GM23248 (cell line): Measurements from ENCODE around the gene PGBD5. TPM values are rescaled to one million over a fixed set of nuclear protein-coding genes. Genes with fewer than 3 reads are reported as not detected.

Experiments
- DNase-seq: peaks from one replicate; pipeline ENCODE4 v3.0.0-alpha.2; 2015
- H2AFZ ChIP-seq: fragments of 200-600 bp; sonication (generic); 2 replicates; pipeline ENCODE4 v1.6.1; 2016; ENCODE audit warnings: antibody characterized with exemption
- H3F3A ChIP-seq: fragments of 200-600 bp; sonication (generic); 2 replicates; pipeline ENCODE4 v1.6.1; 2016; ENCODE audit warnings: mild to moderate bottlenecking, antibody characterized with exemption, mixed run types; ENCODE audit not compliant: insufficient read depth
- H3K27ac ChIP-seq: fragments of 200-600 bp; sonication (generic); 2 replicates; pipeline ENCODE4 v1.5.1; 2016; ENCODE audit warnings: mild to moderate bottlenecking
- H3K27me3 ChIP-seq: fragments of 200-600 bp; sonication (generic); replicated peaks from 2 replicates; pipeline ENCODE4 v1.6.1; 2016; ENCODE audit warnings: mild to moderate bottlenecking; ENCODE audit not compliant: insufficient read depth
- H3K36me3 ChIP-seq: fragments of 200-600 bp; sonication (generic); 2 replicates; pipeline ENCODE4 v1.6.1; 2016; ENCODE audit warnings: low read depth, mild to moderate bottlenecking
- H3K4me1 ChIP-seq: fragments of 200-600 bp; sonication (generic); 2 replicates; pipeline ENCODE4 v1.6.1; 2016; ENCODE audit warnings: mild to moderate bottlenecking; ENCODE audit not compliant: insufficient read depth
- H3K4me2 ChIP-seq: fragments of 200-600 bp; sonication (generic); one replicate; pipeline ENCODE4 v1.6.1; 2016; ENCODE audit warnings: mild to moderate bottlenecking; ENCODE audit not compliant: unreplicated experiment
- H3K4me3 ChIP-seq: fragments of 200-600 bp; sonication (generic); 2 replicates; pipeline ENCODE4 v1.5.1; 2016; ENCODE audit warnings: mild to moderate bottlenecking
- H3K79me2 ChIP-seq: fragments of 200-600 bp; sonication (generic); 2 replicates; pipeline ENCODE4 v1.6.1; 2016; ENCODE audit warnings: mild to moderate bottlenecking; ENCODE audit not compliant: insufficient read depth
- H3K9ac ChIP-seq: fragments of 200-600 bp; sonication (generic); 2 replicates; pipeline ENCODE4 v1.6.1; 2016; ENCODE audit warnings: mild to moderate bottlenecking
- H3K9me2 ChIP-seq: fragments of 200-600 bp; sonication (generic); 2 replicates; pipeline ENCODE4 v1.6.1; 2016; ENCODE audit warnings: mixed run types, mild to moderate bottlenecking, moderate library complexity; ENCODE audit not compliant: insufficient read depth
- H3K9me3 ChIP-seq: fragments of 200-600 bp; sonication (generic); one replicate; pipeline ENCODE4 v1.6.1; 2017; ENCODE audit warnings: low read depth
- H4K20me1 ChIP-seq: fragments of 200-600 bp; sonication (generic); 2 replicates; pipeline ENCODE4 v1.6.0; 2016; ENCODE audit not compliant: insufficient read depth
- EZH2 ChIP-seq: fragments of 200-600 bp; sonication (generic); IDR thresholded peaks from 2 replicates; pipeline ENCODE4 v1.6.1; 2018; ENCODE audit warnings: antibody characterized with exemption, mild to moderate bottlenecking; ENCODE audit not compliant: insufficient read depth, poor library complexity, severe bottlenecking
- EZH2phosphoT487 ChIP-seq: fragments of 200-600 bp; sonication (generic); IDR thresholded peaks from 2 replicates; pipeline ENCODE4 v1.6.1; 2018; ENCODE audit warnings: antibody characterized with exemption, moderate library complexity, mild to moderate bottlenecking, low read depth; ENCODE audit not compliant: insufficient read depth
- WGBS, 2 experiments: methylation state at CpG; one replicate each; pipeline ENCODE4 v1.1.6; 2015 to 2017; ENCODE audit warnings: low lambda C conversion rate in 2 of 2, low coverage in 1 of 2; ENCODE audit errors: missing lambda C conversion rate in 2 of 2; 5-methylcytosine and 5-hydroxymethylcytosine counted together
- in situ Hi-C: fragments of 300-500 bp; cut with MboI; formaldehyde crosslinking; loops from 2 replicates; pipeline ENCODE4 v1.15.0; 2020
- polyA plus RNA-seq: library from polyadenylated mRNA; unstranded; fragments of >200 nt; fragmentation: Nextera tagmentation; extraction: Ambion mirVana; gene quantifications from 2 replicates; pipeline ENCODE4 v1.2.1, GENCODE V29; 2016
- total RNA-seq: library from RNA; depleted of rRNA; stranded (reverse); fragments of >200 nt; shearing (Covaris generic); gene quantifications from 2 replicates; pipeline ENCODE4 v1.2.3, GENCODE V29; 2014

PGBD5 gene
- total and polyA plus RNA-seq, 2 experiments from 2014 or later = 0.23 to 0.32 TPM

DNA sequence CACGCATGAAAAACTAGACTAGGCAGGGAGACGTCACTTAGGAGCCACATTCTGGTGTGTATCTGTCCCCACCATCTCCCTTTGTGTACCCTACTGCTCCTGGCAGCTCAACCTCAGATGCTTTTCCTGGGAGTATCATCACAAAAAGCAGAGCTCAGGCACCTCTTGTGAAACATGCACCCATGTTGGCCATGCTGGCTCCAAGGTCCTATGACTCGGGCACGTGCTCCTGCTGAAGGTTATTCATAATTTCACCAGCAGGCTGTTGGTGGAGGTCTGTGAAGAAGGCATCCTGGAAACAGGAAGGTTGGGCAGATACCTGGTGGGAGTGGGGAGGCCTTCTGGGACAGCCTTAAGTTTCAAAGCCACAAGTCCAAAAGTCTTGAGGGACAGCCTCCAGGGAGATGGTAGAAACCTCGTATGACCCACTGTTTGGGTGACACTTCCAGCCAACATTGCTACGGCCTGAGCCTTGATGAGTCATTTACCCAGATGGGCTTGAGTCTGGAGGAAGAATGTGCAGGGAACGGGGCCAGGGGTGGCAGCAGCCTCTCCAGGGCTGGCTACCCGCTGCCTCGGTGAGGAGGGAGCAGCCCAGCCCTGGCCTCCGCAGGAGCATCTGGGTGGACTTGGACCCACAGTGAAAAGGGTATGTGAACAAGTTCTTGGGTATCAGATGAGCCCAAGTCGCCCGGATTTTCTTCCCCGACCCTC lies 75.8 kb downstream of the PGBD5 start:
- no peaks in the 10 kb centered on the region for H3K36me3 ChIP-seq
- no peak overlapping the region for H2AFZ ChIP-seq
- no peak overlapping the region for H3K4me3 ChIP-seq
- H4K20me1 ChIP-seq = no peaks in the 10 kb centered on the region
- H3K4me1 ChIP-seq = peaks cover 2% of the 10 kb centered on the region; the same call in 1 of the 2 replicates
- no peaks in the 10 kb centered on the region for H3K27me3 ChIP-seq
- H3K79me2 ChIP-seq = no peaks in the 10 kb centered on the region
- no peaks in the 10 kb centered on the region for H3F3A ChIP-seq
- no peak overlapping the region for H3K27ac ChIP-seq
- no peaks in the 10 kb centered on the region for H3K9me2 ChIP-seq
- in situ Hi-C loops = no loop called here
- TF ChIP-seq EZH2phosphoT487 = no peak
- no peak for TF ChIP-seq EZH2
- DNase-seq = peak; percentile 78
- no peak overlapping the region for H3K9ac ChIP-seq
- H3K9me3 ChIP-seq = no peaks in the 10 kb centered on the region
- no peak overlapping the region for H3K4me2 ChIP-seq
- WGBS, 2 experiments = 41 to 46% methylated on average over 13 of the region's 13 CpGs

DNA sequence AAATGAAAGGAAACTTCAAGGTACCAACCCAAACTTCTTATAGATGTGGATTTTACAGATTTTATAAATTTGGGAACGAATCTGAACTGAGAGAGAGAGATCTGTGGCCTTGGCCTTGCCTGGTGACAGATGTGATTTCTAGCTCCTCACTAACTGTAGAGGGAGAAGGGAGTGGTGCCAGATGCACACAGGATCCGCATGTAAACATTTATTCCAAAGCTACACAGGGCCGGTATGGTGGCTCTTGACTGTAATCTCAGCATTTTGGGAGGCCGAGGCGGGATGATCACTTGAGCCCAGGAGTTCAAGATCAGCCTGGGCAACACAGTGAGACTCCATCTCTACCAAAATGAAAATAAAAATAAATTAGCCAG lies 77.1 kb downstream of the PGBD5 start:
- Histone ChIP-seq H3K9me2 (no peaks in the 10 kb centered on the region), H3K36me3 (no peaks in the 10 kb centered on the region), H3K9ac (no peak overlapping the region), H3K27ac (no peak overlapping the region), H2AFZ (no peak overlapping the region), H3K27me3 (no peaks in the 10 kb centered on the region), H3F3A (no peaks in the 10 kb centered on the region), H3K4me2 (no peak overlapping the region), H4K20me1 (no peaks in the 10 kb centered on the region), H3K4me3 (no peak overlapping the region), H3K9me3 (no peaks in the 10 kb centered on the region), H3K4me1 (peaks cover 2% of the 10 kb centered on the region; the same call in 1 of the 2 replicates), H3K79me2 (no peaks in the 10 kb centered on the region)
- DNase-seq = no peak
- no peak for TF ChIP-seq EZH2phosphoT487
- TF ChIP-seq EZH2 = no peak
- in situ Hi-C loops = no loop called here
- WGBS, 2 experiments = 51 to 52% methylated on average over 5 of the region's 5 CpGs

DNA sequence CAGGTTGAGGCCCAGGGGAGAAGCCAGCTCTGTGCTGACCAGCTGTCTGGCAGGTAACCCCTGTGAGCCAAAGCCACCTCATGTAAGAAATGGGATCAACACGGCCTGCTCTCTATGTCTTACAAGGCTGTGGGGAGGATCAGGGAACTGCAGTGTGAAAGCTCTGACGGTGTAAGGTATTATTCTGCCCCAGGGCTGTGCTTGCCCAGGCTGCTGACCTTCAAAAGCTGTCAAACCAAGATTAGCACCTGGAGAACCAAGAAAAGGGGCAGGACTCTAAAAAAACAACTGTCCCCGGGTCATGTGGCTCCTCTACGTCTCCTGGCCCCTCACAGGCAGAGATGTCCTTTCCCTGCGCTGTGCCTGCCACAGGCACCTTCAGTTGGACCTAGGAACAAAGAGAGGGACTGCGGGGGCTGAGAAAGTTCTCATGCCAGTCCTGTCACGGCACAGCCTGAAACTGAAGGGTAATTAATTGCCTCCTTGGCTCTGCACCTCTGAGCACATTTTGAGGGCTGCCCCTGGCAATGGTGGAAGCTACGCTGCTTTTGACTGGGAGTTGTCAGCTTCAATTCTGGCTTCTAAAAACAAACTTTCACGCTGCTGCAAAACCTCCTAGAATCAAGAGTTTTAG lies 77.6 kb downstream of the PGBD5 start:
- no peak overlapping the region for H3K27ac ChIP-seq
- WGBS, 2 experiments = 38 to 43% methylated on average over 8 to 9 of the region's 9 CpGs
- H3K4me3 ChIP-seq = no peak overlapping the region
- H4K20me1 ChIP-seq = no peaks in the 10 kb centered on the region
- no peaks in the 10 kb centered on the region for H3K9me2 ChIP-seq
- TF ChIP-seq EZH2phosphoT487 (no peak), EZH2 (no peak)
- H2AFZ ChIP-seq = no peak overlapping the region
- no peaks in the 10 kb centered on the region for H3K27me3 ChIP-seq
- H3K4me1 ChIP-seq = peaks cover 2% of the 10 kb centered on the region; the same call in 1 of the 2 replicates
- no peaks in the 10 kb centered on the region for H3K9me3 ChIP-seq
- in situ Hi-C loops = no loop called here
- no peaks in the 10 kb centered on the region for H3F3A ChIP-seq
- no peaks in the 10 kb centered on the region for H3K79me2 ChIP-seq
- DNase-seq = no peak
- H3K36me3 ChIP-seq = no peaks in the 10 kb centered on the region
- no peak overlapping the region for H3K4me2 ChIP-seq
- no peak overlapping the region for H3K9ac ChIP-seq

DNA sequence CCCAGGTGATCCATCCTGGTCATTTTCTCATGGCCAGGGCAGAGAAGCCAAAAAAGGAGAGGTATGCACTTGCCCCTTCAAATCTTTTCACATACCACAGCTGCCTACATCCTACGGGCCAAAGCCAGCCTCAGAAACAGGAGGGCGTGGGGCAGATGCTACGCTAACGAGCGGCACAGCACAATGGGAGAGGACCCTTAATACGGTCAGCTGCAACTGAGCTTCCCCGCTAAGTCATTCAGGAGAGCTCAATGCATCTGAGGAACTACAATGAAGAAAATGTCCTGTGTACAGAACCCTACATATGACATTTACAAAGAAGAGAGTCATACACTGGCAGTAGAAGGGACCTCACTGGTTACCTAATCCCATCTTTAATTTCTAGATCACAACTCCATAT lies 78.2 kb downstream of the PGBD5 start:
- 85 to 89% methylated on average over 7 of the region's 7 CpGs for WGBS, 2 experiments
- Histone ChIP-seq H3K79me2 (no peaks in the 10 kb centered on the region), H3K27me3 (no peaks in the 10 kb centered on the region), H3F3A (no peaks in the 10 kb centered on the region), H4K20me1 (no peaks in the 10 kb centered on the region), H3K9me2 (no peaks in the 10 kb centered on the region), H3K36me3 (no peaks in the 10 kb centered on the region), H3K4me1 (peaks cover 2% of the 10 kb centered on the region; the same call in 1 of the 2 replicates), H3K9me3 (no peaks in the 10 kb centered on the region), H3K4me2 (no peak overlapping the region), H3K9ac (no peak overlapping the region), H2AFZ (no peak overlapping the region), H3K27ac (no peak overlapping the region), H3K4me3 (no peak overlapping the region)
- TF ChIP-seq EZH2phosphoT487 (no peak), EZH2 (no peak)
- in situ Hi-C loops = no loop called here
- no peak for DNase-seq
